K562 (cell line): ENCODE data around the gene HIPK1. TPM values are rescaled to one million over a fixed set of nuclear protein-coding genes. Genes with fewer than 3 reads are reported as not detected.
A peak's percentile ranks its signal among the peaks of the same experiment; 100 is the strongest.

ENCODE experiments used
- ATAC-seq: fragments of 200-7000 bp; cut with Tn5 transposase; 3 replicates; pipeline ENCODE4 v1.9.1; 2020; ENCODE audit warnings: moderate library complexity
- BruUV-seq: library from RNA; stranded (reverse); fragments of 400-500 nt; replicated peaks from 2 replicates; lab custom pipeline; 2021; lab: Mats Ljungman, UMichigan
- CTCF ChIA-PET: fragments of 300-600 bp; formaldehyde crosslinking; extraction: SDS; loops from one replicate; lab custom pipeline; 2021; ENCODE audit warnings: low intra/inter-chr PET ratio; lab: Yijun Ruan, JAX
- POLR2A ChIA-PET: fragments of 300-600, 350-650 bp; sonication (Branson Sonifier 250); formaldehyde crosslinking; extraction: SDS; loops from one replicate; lab custom pipeline; 2021; ENCODE audit warnings: antibody characterized with exemption, inconsistent platforms; lab: Yijun Ruan, JAX
- DNase-seq, 4 experiments: peaks; one replicate each; pipeline versions ENCODE4 v3.0.0 to v3.0.0-alpha.2; 2011 to 2018; ENCODE audit warnings: low spot score in 3 of 4, mixed read lengths in 3 of 4; ENCODE audit errors: extremely low read depth in 1 of 4
- FAIRE-seq: peaks from 2 replicates; lab custom pipeline; 2011; peaks lifted over from hg19 to GRCh38; lab: Jason Lieb, UNC
- H2AFZ ChIP-seq: 2 replicates; pipeline ENCODE4 v1.6.0; 2011; ENCODE audit warnings: low read depth, low read length, control low read depth, inconsistent platforms
- H3K27ac ChIP-seq: fragments of 200-600 bp; 3 replicates; pipeline ENCODE4 v1.8.0; 2011; ENCODE audit warnings: low read depth, mild to moderate bottlenecking, control low read depth, inconsistent platforms, low read length, moderate library complexity, mixed read lengths; ENCODE audit errors: extremely low read depth
- H3K27me3 ChIP-seq, 2 experiments: fragments of 300-600 bp in 1 of 2; 2 replicates in 1 of 2; 3 replicates in 1 of 2; pipeline versions ENCODE4 v1.6.0 to v1.8.0; 2011; ENCODE audit warnings: inconsistent platforms in 2 of 2, low read length in 2 of 2, mild to moderate bottlenecking in 1 of 2, mixed read lengths in 1 of 2, moderate library complexity in 1 of 2; ENCODE audit not compliant: control insufficient read depth in 2 of 2, insufficient read depth in 2 of 2
- H3K36me3 ChIP-seq: fragments of 300-600 bp; 3 replicates; pipeline ENCODE4 v1.8.0; 2011; ENCODE audit warnings: mild to moderate bottlenecking, low read length, inconsistent platforms; ENCODE audit not compliant: control insufficient read depth, insufficient read depth
- H3K4me1 ChIP-seq, 2 experiments: fragments of 200-600 bp in 1 of 2; replicated peaks in 1 of 2; 2 replicates in 1 of 2; 3 replicates in 1 of 2; pipeline versions ENCODE4 v1.5.1 to v1.8.0; 2011; ENCODE audit warnings: inconsistent platforms in 2 of 2, low read length in 2 of 2, mild to moderate bottlenecking in 1 of 2, mixed read lengths in 1 of 2, moderate library complexity in 1 of 2; ENCODE audit not compliant: control insufficient read depth in 2 of 2, insufficient read depth in 2 of 2
- H3K4me2 ChIP-seq: 2 replicates; pipeline ENCODE4 v1.6.1; 2011; ENCODE audit warnings: low read length, control low read depth, inconsistent platforms, mixed read lengths; ENCODE audit not compliant: insufficient read depth
- H3K4me3 ChIP-seq: fragments of 200-600 bp; sonication (generic), shearing (Covaris generic); 2 replicates; pipeline ENCODE4 v1.5.1; 2016; ENCODE audit warnings: control low read depth, inconsistent platforms
- H3K79me2 ChIP-seq: fragments of 200-600 bp; 3 replicates; pipeline ENCODE4 v1.8.0; 2011; ENCODE audit warnings: low read length, inconsistent platforms; ENCODE audit not compliant: control insufficient read depth, insufficient read depth
- H3K9ac ChIP-seq, 2 experiments: 2 replicates each; pipeline versions ENCODE4 v1.6.0 to v1.6.1; 2011; ENCODE audit warnings: low read depth in 2 of 2, low read length in 2 of 2, control low read depth in 1 of 2, inconsistent platforms in 1 of 2, mild to moderate bottlenecking in 1 of 2, mixed read lengths in 1 of 2; ENCODE audit not compliant: insufficient read depth in 1 of 2
- H3K9me1 ChIP-seq: one replicate; pipeline ENCODE4 v1.6.0; 2011; ENCODE audit warnings: inconsistent platforms, mild to moderate bottlenecking, low read length, moderate library complexity; ENCODE audit not compliant: control insufficient read depth, insufficient read depth
- H3K9me3 ChIP-seq: replicated peaks from 2 replicates; pipeline ENCODE4 v1.5.1; 2011; ENCODE audit warnings: low read depth, low read length, inconsistent platforms; ENCODE audit not compliant: control insufficient read depth, insufficient read depth
- H4K20me1 ChIP-seq: replicated peaks from 2 replicates; pipeline ENCODE4 v1.6.1; 2011; ENCODE audit warnings: low read length, inconsistent platforms, mixed read lengths; ENCODE audit not compliant: control insufficient read depth, insufficient read depth
- COPS2 ChIP-seq: fragments of 450-650 bp; conservative IDR thresholded peaks from 2 replicates; pipeline ENCODE4 v1.6.1; 2016; ENCODE audit warnings: mild to moderate bottlenecking, moderate library complexity
- MBD2 ChIP-seq: sonication (generic); IDR thresholded peaks from 2 replicates; pipeline ENCODE4 v1.6.1; 2016; ENCODE audit warnings: low read depth, borderline replicate concordance
- PHB2 ChIP-seq: fragments of 450-650 bp; IDR thresholded peaks from 2 replicates; pipeline ENCODE4 v1.6.1; 2017; ENCODE audit warnings: low read depth
- PTTG1 ChIP-seq: fragments of 450-650 bp; IDR thresholded peaks from 2 replicates; pipeline ENCODE4 v1.6.1; 2016; ENCODE audit warnings: low read depth, mild to moderate bottlenecking, missing genetic modification characterization, missing compliant biosample characterization
- RBM17 ChIP-seq: fragments of 200-400 bp; formaldehyde crosslinking; IDR thresholded peaks from 2 replicates; pipeline ENCODE4 v1.6.1; 2017; ENCODE audit warnings: low read depth, mild to moderate bottlenecking, low read length, borderline replicate concordance
- TBL1XR1 ChIP-seq, 2 experiments: IDR thresholded peaks; 2 replicates each; pipeline ENCODE4 v1.6.1; 2012; ENCODE audit warnings: improper control_type of control experiment in 2 of 2, low read length in 2 of 2, mild to moderate bottlenecking in 1 of 2
- WGBS: fragments of 100-300 bp; shearing (Covaris generic); methylation state at CpG from one replicate; pipeline ENCODE4 v1.1.6; 2016; ENCODE audit warnings: low coverage, mixed read lengths; ENCODE audit not compliant: insufficient coverage; ENCODE audit errors: missing lambda C conversion rate; 5-methylcytosine and 5-hydroxymethylcytosine counted together
- in situ Hi-C: fragments of 300-500 bp; cut with MboI; formaldehyde crosslinking; loops from 4 replicates; pipeline ENCODE4 v1.15.0; 2018; ENCODE audit warnings: inconsistent platforms, mixed read lengths
- intact Hi-C: fragments of 100-400 bp; cut with micrococcal nuclease; formaldehyde crosslinking; loops from 2 replicates; pipeline ENCODE4 v1.14.2; 2022
- polyA plus RNA-seq, 8 experiments: library from polyadenylated mRNA; depleted of rRNA in 4 of 8; stranded (reverse) in 5 of 8; unstranded in 3 of 8; fragments of >200 nt; fragmentation: Nextera tagmentation in 2 of 8; fragmentation: Illumina TruSeq in 1 of 8; extraction: Ambion mirVana in 2 of 8; extraction: Trizol in 1 of 8; gene quantifications; 2 replicates each; pipeline versions ENCODE4 v1.2.1 to v1.2.3, GENCODE V29; 2011 to 2014; ENCODE audit warnings: inconsistent platforms in 1 of 8, missing spikeins in 1 of 8
- total RNA-seq, 7 experiments: library from RNA; depleted of rRNA in 6 of 7; stranded (reverse); fragments of >200 nt in 6 of 7; fragmentation: Illumina TruSeq in 2 of 7; extraction: Trizol in 2 of 7; gene quantifications; 2 replicates each; pipeline versions ENCODE4 v1.2.1 to v1.2.3, GENCODE V29; 2011 to 2021; ENCODE audit warnings: low replicate concordance in 1 of 7
- TF ChIP-seq, protein P1 (sequence below): fragments of 450-650 bp; formaldehyde crosslinking; IDR thresholded peaks from 2 replicates; pipeline ENCODE4 v1.4.0; 2020; ENCODE audit warnings: mild to moderate bottlenecking
- TF ChIP-seq, protein P2 (sequence below), 3 experiments: fragments of 200-800 bp in 1 of 3; fragments of 250-450 bp in 1 of 3; fragments of 450-650 bp in 1 of 3; sonication (Bioruptor Pico) in 1 of 3; sonication (Bioruptor generic) in 1 of 3; formaldehyde crosslinking in 1 of 3; IDR thresholded peaks; 2 replicates each; pipeline versions ENCODE4 v1.6.1 to v1.8.0; 2016 to 2022; ENCODE audit warnings: mild to moderate bottlenecking in 2 of 3, missing genetic modification characterization in 2 of 3, missing compliant biosample characterization in 1 of 3, moderate library complexity in 1 of 3

Gene HIPK1
- total and polyA plus RNA-seq, 9 of the 15 experiments (the other 6 are each of a cell fraction or from before 2014, with no cell fraction given), result 10.0 to 57.9 (median 29.6) TPM

DNA sequence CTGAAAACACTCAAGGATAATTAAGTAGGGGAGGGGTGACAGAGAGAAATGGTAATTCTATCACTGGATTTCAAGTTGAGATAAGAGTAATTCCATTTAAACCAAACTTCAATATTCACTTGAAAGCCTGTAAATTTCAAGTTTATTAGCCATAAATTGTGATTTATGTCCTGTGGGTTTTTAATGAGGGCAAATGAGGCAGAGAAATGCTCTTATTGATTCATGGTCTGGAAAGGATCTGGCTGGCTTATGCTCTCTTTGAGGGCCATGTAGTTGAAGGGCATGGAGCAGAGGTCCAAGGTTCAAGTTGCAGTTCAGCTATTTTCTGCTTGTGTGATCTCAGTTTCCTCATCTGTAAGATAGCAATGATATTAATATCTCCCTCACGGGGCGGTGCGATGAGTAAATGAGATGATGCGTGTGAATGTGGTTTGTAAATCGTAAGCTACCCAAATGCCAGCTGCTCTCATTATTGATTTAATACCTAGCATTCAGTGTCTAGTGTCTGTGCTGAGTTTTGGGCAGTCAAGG, 62.4 kb downstream of the HIPK1 start:
- POLR2A ChIA-PET, result no interaction called here
- Histone ChIP-seq H3K27me3 (peaks cover 0 to 7% of the 10 kb centered on the region in 2 experiments; a peak in 2 of 5 replicates), H2AFZ (no peak overlapping the region), H4K20me1 (no peaks in the 10 kb centered on the region), H3K9ac (no peak overlapping the region), H3K79me2 (no peaks in the 10 kb centered on the region), H3K4me2 (no peak overlapping the region), H3K27ac (no peak overlapping the region), H3K4me3 (no peak overlapping the region), H3K9me3 (no peaks in the 10 kb centered on the region), H3K4me1 (no peaks in the 10 kb centered on the region), H3K9me1 (no peaks in the 10 kb centered on the region), H3K36me3 (no peaks in the 10 kb centered on the region)
- CTCF ChIA-PET, result no interaction called here
- BruUV-seq, result no TSS peak
- TF ChIP-seq TBL1XR1 (IDR thresholded peaks at IDR 0.05; ENCODE audit: low read length in 2 of 2) (no peak), COPS2 (no peak), MBD2 (no peak), RBM17 (no peak)
- TF ChIP-seq, protein P1, sequence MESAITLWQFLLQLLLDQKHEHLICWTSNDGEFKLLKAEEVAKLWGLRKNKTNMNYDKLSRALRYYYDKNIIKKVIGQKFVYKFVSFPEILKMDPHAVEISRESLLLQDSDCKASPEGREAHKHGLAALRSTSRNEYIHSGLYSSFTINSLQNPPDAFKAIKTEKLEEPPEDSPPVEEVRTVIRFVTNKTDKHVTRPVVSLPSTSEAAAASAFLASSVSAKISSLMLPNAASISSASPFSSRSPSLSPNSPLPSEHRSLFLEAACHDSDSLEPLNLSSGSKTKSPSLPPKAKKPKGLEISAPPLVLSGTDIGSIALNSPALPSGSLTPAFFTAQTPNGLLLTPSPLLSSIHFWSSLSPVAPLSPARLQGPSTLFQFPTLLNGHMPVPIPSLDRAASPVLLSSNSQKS (CRISPR knock-in tag), result no peak
- ATAC-seq (no peak), FAIRE-seq (no peak), DNase-seq (no peak)
- in situ Hi-C loops (loop anchor here (25.0 kb wide), 1 partner anchor 1071 kb away; no protein-coding TSS in a partner anchor), intact Hi-C loops (no loop called here)
- under 1% methylated on average over 5 of the region's 5 CpGs for WGBS

DNA sequence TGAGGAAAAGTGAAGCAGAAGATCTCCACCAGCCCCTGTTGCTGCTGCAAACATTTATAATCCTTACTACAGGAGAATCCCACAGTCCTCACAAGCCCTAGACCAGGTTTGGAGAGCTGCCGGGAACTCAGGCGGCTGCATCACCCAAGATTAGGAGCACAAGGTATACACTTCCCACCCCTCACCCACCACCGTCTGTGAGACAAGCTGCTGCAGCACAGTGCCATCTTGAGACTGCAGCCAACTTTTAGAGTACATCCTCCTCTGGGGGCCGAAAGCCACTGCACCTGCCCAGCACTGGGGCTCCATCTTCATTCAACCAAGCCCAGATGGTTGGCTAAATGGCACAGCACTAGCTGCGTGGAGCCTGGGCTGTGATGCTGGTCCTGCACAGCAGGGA, 63.9 kb downstream of the HIPK1 start:
- FAIRE-seq, result no peak
- BruUV-seq, result no TSS peak
- Histone ChIP-seq H4K20me1 (no peaks in the 10 kb centered on the region), H3K9me1 (no peaks in the 10 kb centered on the region), H3K4me1 (no peaks in the 10 kb centered on the region), H3K4me3 (no peak overlapping the region), H3K27ac (no peak overlapping the region), H3K9me3 (no peaks in the 10 kb centered on the region), H3K9ac (no peak overlapping the region), H3K27me3 (no peaks in the 10 kb centered on the region), H2AFZ (no peak overlapping the region), H3K79me2 (no peaks in the 10 kb centered on the region), H3K36me3 (no peaks in the 10 kb centered on the region), H3K4me2 (no peak overlapping the region)
- CTCF ChIA-PET, result no interaction called here
- WGBS, result 4% methylated on average over 5 of the region's 5 CpGs
- DNase-seq, result no peak
- in situ Hi-C loops, result loop anchor here (25.0 kb wide), 1 partner anchor 1069 kb away; no protein-coding TSS in a partner anchor
- no peak for ATAC-seq
- POLR2A ChIA-PET, result no interaction called here
- TF ChIP-seq, protein P2, sequence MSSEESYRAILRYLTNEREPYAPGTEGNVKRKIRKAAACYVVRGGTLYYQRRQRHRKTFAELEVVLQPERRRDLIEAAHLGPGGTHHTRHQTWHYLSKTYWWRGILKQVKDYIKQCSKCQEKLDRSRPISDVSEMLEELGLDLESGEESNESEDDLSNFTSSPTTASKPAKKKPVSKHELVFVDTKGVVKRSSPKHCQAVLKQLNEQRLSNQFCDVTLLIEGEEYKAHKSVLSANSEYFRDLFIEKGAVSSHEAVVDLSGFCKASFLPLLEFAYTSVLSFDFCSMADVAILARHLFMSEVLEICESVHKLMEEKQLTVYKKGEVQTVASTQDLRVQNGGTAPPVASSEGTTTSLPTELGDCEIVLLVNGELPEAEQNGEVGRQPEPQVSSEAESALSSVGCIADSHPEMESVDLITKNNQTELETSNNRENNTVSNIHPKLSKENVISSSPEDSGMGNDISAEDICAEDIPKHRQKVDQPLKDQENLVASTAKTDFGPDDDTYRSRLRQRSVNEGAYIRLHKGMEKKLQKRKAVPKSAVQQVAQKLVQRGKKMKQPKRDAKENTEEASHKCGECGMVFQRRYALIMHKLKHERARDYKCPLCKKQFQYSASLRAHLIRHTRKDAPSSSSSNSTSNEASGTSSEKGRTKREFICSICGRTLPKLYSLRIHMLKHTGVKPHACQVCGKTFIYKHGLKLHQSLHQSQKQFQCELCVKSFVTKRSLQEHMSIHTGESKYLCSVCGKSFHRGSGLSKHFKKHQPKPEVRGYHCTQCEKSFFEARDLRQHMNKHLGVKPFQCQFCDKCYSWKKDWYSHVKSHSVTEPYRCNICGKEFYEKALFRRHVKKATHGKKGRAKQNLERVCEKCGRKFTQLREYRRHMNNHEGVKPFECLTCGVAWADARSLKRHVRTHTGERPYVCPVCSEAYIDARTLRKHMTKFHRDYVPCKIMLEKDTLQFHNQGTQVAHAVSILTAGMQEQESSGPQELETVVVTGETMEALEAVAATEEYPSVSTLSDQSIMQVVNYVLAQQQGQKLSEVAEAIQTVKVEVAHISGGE (CRISPR knock-in tag; IDR thresholded peaks at IDR 0.05), result 0 out of 6 replicates have a peak, but pooled peaks of 1 of the 3 experiments have one; percentile 1
- no peak for TF ChIP-seq PTTG1 (tag)
- no peak for TF ChIP-seq PHB2
- intact Hi-C loops, result no loop called here
